ENCODE results near the gene GNAT2. TPM values are rescaled to one million over a fixed set of nuclear protein-coding genes. Genes with fewer than 3 reads are reported as not detected.
"Not testable (repeated sequence)": the region's sequence is repeated elsewhere in the genome, so short reads cannot be mapped to it uniquely, and the experiment has no call there.

The GNAT2 gene
- total RNA-seq = under 1 TPM; 0.29 to 0.31 TPM

DNA sequence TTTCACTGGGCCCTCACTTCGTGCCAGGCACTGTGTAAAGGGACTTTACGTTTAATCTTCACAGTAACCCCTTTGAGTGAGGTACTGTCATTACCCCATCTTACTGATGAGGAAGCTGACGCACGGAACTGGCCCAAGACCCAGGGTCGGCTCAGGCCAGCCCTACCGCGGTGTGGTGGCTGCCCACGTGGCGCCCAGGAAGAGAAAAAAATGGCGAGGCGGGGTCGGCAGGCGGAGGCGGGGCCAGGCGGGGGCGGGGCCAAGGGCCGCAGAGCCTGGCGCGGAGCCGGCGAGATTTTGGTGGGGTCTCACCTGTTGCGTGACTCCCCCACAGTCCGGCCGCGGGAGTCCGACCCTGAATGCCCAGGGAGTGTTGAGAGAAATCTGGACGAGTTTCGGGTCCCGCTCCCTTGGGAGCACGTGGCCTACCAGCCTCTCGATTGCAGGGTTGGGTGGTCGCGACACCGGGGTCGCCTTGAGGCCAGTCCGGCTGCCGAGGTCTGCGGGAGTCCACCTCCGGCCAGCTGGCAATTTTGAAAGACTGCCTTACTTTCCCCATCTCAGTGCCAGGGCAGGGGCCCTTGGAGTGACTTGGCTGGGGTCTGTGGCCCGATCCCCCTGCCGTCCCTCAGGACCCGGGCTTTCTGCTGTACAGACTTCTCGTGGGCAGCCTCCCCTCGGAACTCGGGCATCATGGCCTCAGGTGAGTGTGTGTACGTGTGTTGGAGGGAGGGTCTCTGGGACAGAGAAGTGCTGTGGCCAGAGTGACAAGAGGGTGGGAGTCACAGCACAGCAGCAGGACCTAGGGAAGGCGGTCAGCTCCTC lies at the start of gene GNAT2, which contains the start of gene AMPD2:
TSS of gene GNAT2 (minus strand) at position 41 of the 825 bp plus-strand sequence. CDS start 6,746 bp downstream, outside the sequence.
TSS of gene AMPD2 (plus strand) at position 262 of the 825 bp plus-strand sequence. CDS start 1,339 bp downstream, outside the sequence.
- intact Hi-C loops (cut with micrococcal nuclease) = loop anchor here (2.0 to 5.0 kb wide), 5 partner anchors 21 to 719 kb away; partner anchors contain the start of genes CYB561D1, PSRC1 and RBM15
- ChIA-PET CTCF (interaction anchor here (0.7 to 6.1 kb wide), 11 partner anchors 11 to 415 kb away, joined by 3 to 34 read pairs (median 4); partner anchors contain the start of genes GNAI3, PSMA5 and STRIP1), POLR2A (interaction anchor here (0.8 to 2.8 kb wide), 8 partner anchors 14 to 365 kb away, joined by 3 to 35 read pairs (median 4); partner anchors contain the start of genes AHCYL1, ATXN7L2, GNAI3 and GSTM4)
- H3K4me1 Mint-ChIP-seq (ENCODE audit: low read depth) = peaks cover 61% of the 10 kb centered on the region
- H3K27me3 Mint-ChIP-seq = no peaks in the 10 kb centered on the region
- no peaks in the 10 kb centered on the region for H3K9me3 Mint-ChIP-seq
- peak; percentile 88 for DNase-seq
- peaks cover 1% of the 10 kb centered on the region for H3K36me3 Mint-ChIP-seq
- H3K27ac Mint-ChIP-seq = peak within 1 kb of the TSS; percentile 96
- peak within 1 kb of the TSS; percentile 98 for H3K4me3 Mint-ChIP-seq

DNA sequence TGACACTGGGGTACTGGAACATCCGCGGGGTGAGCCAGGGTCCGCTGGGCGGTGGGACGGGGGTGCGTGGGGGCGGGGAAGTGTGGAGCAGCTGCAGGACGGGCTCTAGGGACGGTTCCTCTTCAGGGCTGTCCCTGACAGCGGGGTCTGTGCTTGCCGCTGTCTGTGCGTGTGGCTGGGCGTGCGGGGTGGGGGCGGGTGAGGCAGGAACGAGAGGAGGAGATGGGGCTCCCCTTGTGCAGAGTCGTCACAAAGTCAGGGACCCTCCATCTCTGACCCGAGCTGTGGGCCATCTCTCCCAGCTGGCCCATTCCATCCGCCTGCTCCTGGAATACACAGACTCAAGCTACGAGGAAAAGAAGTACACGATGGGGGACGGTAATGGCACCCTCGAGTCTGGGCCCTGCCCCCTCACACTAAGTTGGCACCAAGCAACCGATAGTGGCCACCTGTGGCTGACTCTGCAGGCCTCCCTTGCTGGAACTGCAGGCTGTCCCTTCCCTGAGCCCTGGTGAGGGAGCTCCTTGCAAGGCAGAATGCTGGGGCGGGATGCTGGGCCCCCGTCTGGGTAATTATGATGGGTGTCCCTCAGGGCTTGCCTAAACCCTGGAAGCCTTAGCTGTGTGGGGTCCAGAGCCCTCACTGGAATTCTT lies 48.8 kb upstream of the GNAT2 start:
- H3K9me3 Mint-ChIP-seq = no peaks in the 10 kb centered on the region
- peaks cover 13% of the 10 kb centered on the region for H3K4me1 Mint-ChIP-seq (ENCODE audit: low read depth)
- no peaks in the 10 kb centered on the region for H3K27me3 Mint-ChIP-seq
- H3K27ac Mint-ChIP-seq = no peak overlapping the region
- intact Hi-C loops (cut with micrococcal nuclease) = no loop called here
- no peak for DNase-seq
- H3K36me3 Mint-ChIP-seq = no peaks in the 10 kb centered on the region
- ChIA-PET CTCF (interaction anchor here (3.5 kb wide), 1 partner anchor 28 kb away, joined by 16 read pairs; no protein-coding TSS in a partner anchor), POLR2A (no interaction called here)
- H3K4me3 Mint-ChIP-seq = peak overlapping the region; percentile 64

DNA sequence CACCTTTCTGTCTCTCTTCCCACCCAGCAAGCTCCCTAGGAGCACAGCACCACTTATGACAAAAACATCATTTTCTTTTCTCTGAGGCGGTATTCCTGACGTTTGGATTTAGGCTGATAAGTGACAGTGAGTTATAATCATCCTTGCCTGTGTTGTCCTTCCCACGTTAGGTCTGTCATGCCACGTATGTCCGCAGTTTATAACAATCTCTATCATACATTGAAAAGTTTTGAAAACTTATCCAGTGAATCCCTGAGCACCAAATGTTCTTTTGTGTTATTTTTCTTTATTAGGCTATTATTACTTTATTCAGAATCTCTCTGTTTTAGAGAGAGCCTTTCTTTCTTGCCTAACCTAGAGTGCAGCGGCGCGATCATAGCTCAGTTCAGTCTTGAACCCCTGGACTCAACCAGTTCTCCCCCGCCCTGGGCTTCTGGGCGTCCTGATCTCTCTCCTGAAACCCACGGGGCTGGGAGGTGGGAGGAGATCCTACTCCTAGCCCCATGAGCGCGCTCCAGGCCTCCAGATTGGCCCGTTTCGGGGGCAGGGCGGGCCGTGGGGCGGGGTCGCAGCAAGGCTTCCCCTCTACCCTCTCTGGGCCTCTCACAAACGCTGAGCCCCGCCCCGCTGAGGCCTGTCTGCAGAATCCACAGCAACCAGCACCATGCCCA lies 48.2 kb upstream of the GNAT2 start, which contains the start of gene GSTM2:
TSS of gene GSTM2 (plus strand) at position 606 of the 671 bp plus-strand sequence. CDS start at position 665, 59 bp downstream.
- no peaks in the 10 kb centered on the region for H3K9me3 Mint-ChIP-seq
- no peak within 1 kb of the TSS for H3K27ac Mint-ChIP-seq
- H3K36me3 Mint-ChIP-seq = no peaks in the 10 kb centered on the region
- peaks cover 13% of the 10 kb centered on the region for H3K4me1 Mint-ChIP-seq (ENCODE audit: low read depth)
- intact Hi-C loops (cut with micrococcal nuclease) = no loop called here
- H3K4me3 Mint-ChIP-seq = peak within 1 kb of the TSS; percentile 64
- H3K27me3 Mint-ChIP-seq = no peaks in the 10 kb centered on the region
- CTCF ChIA-PET = interaction anchor here (0.6 kb wide), 1 partner anchor 28 kb away, joined by 3 read pairs; no protein-coding TSS in a partner anchor
- peak; percentile 89 for DNase-seq
- POLR2A ChIA-PET = no interaction called here

DNA sequence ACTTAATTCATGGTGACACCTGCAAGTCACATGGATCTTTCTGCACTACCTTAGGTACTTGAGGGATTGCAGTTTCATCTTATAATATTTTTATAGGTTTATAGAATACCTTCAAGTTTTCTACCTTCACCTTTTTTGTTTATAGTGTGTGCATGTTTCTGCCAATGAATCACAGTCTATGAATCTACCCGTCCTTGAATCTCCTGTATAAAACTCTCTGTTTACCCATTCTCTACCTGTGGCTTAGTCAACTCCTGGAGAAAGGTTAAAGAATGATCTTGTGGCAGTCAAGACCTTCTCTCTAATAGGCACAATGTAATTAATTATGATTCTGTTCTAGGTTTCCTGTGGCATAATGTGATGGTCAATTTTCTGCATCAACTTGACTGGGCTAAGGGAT lies 45.3 kb upstream of the GNAT2 start:
- CTCF ChIA-PET = interaction anchor here (1.5 kb wide), 1 partner anchor 24 kb away, joined by 4 read pairs; no protein-coding TSS in a partner anchor
- no peak for DNase-seq
- Mint-ChIP-seq H3K36me3 (no peaks in the 10 kb centered on the region), H3K4me1 (ENCODE audit: low read depth) (peaks cover 11% of the 10 kb centered on the region), H3K27me3 (no peaks in the 10 kb centered on the region), H3K27ac (no peak overlapping the region), H3K4me3 (no peak overlapping the region), H3K9me3 (no peaks in the 10 kb centered on the region)
- intact Hi-C loops (cut with micrococcal nuclease) = no loop called here
- POLR2A ChIA-PET = no interaction called here

DNA sequence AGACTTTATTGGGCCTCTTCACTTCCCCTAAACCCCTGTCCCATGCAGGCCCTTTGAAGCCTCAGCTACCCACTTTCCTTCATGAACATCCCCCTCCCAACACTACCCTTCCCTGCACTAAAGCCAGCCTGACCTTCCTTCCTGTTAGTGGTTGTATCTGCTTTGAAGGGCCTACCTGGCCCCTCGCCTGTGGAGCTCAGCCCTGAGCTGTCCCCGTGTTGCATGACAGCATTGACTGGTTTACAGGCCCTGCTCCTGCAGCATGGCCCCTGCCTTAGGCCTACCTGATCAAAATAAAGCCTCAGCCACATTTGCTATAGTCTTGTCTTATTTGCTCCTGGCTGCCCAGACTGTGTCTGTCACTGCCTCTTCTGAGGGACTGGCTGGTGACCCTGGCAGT lies 42.0 kb upstream of the GNAT2 start:
- no peak overlapping the region for H3K4me3 Mint-ChIP-seq
- CTCF ChIA-PET = interaction anchor here (1.5 to 8.4 kb wide), 2 partner anchors 11 to 22 kb away, joined by 4 to 71 read pairs; no protein-coding TSS in a partner anchor
- H3K9me3 Mint-ChIP-seq = no peaks in the 10 kb centered on the region
- POLR2A ChIA-PET = no interaction called here
- H3K27me3 Mint-ChIP-seq = no peaks in the 10 kb centered on the region
- no peaks in the 10 kb centered on the region for H3K36me3 Mint-ChIP-seq
- intact Hi-C loops (cut with micrococcal nuclease) = no loop called here
- no peaks in the 10 kb centered on the region for H3K4me1 Mint-ChIP-seq (ENCODE audit: low read depth)
- DNase-seq = no peak
- no peak overlapping the region for H3K27ac Mint-ChIP-seq

DNA sequence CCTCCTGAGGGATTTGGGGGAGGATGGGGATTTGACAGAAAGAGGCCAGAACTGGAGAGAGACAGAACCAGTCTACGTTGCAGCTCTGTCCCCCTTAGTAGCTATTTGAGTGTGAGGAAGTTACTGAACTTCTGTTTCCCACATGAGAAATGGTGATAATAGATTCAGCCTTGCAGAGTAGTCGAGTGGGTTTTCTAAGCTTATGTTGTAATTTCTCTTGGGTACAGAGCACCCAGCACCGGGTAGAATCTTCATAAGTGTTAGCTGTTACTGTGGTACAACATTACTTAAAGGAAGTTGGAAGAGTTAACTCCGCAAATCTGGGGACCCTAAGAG lies 41.2 kb upstream of the GNAT2 start:
- H3K36me3 Mint-ChIP-seq; H3K4me1 Mint-ChIP-seq (ENCODE audit: low read depth); POLR2A ChIA-PET; H3K9me3 Mint-ChIP-seq; H3K27ac Mint-ChIP-seq; H3K4me3 Mint-ChIP-seq; H3K27me3 Mint-ChIP-seq; intact Hi-C loops (cut with micrococcal nuclease); DNase-seq: not testable (repeated sequence)
- CTCF ChIA-PET = interaction anchor here (1.1 to 8.4 kb wide), 4 partner anchors 11 to 26 kb away, joined by 3 to 71 read pairs (median 4); no protein-coding TSS in a partner anchor

DNA sequence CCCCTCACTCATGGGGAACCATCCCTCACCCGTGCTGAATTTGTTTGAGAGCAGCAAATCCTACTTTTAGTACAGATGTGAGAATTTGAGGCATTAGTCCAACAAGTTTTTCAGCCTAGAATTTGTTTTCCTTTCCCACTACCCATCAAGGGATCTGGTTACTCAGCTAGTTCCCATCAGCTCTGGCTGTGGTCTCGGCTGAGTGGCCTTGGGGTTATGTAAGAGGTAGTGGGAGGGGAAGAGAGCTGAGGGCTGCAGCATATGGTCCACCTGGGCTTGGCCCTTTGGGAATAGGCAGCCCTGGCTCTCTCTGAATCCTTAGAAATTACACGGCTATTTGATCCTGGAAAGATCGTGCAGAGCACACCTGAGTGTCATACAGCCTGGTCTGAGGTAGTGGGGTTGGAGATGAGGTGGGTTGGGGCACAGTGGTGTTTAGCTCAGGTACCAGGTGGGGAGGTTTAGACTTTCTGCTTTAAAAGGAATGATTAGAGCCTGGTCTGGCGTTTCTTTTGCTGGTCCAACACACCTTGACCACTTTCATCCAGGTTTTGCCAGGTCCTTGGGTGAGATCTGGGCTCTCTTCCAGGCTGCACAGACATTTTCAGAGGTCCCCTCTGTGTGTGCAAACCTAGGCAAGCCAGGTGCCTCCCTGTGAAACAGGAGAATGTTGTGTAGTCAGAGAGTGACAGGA lies 40.7 kb upstream of the GNAT2 start:
- Mint-ChIP-seq H3K27me3 (no peaks in the 10 kb centered on the region), H3K36me3 (no peaks in the 10 kb centered on the region), H3K27ac (no peak overlapping the region), H3K4me1 (ENCODE audit: low read depth) (peaks cover 9% of the 10 kb centered on the region), H3K9me3 (no peaks in the 10 kb centered on the region), H3K4me3 (no peak overlapping the region)
- no peak for DNase-seq
- POLR2A ChIA-PET = no interaction called here
- intact Hi-C loops (cut with micrococcal nuclease) = no loop called here
- CTCF ChIA-PET = interaction anchor here (1.0 to 8.4 kb wide), 4 partner anchors 17 to 117 kb away, joined by 3 to 71 read pairs (median 4); no protein-coding TSS in a partner anchor

DNA sequence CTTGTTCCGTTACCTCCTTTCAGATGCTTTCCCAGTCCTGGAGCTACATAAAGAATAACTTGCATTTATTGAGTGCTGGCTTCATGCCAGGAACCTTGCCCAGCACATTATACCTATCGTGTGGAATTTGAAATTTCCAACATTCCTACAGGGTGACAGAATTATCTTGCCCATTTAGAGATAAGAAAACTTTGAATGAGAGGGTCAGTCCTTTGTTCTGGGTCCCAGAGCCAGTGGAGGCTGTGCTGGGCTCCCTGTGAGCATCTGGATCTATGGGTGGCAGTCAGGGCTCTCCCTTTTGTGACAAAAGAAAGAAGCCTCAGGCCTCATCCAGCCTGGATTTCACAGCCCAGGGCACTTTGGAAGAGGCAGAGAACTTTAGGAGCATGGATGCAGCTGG lies 39.7 kb upstream of the GNAT2 start:
- intact Hi-C loops (cut with micrococcal nuclease) = no loop called here
- Mint-ChIP-seq H3K4me3 (no peak overlapping the region), H3K36me3 (no peaks in the 10 kb centered on the region), H3K9me3 (no peaks in the 10 kb centered on the region), H3K4me1 (ENCODE audit: low read depth) (peaks cover 12% of the 10 kb centered on the region), H3K27me3 (peaks cover 6% of the 10 kb centered on the region), H3K27ac (no peak overlapping the region)
- no peak for DNase-seq
- CTCF ChIA-PET = interaction anchor here (1.0 to 8.4 kb wide), 2 partner anchors 19 to 118 kb away, joined by 4 to 71 read pairs; no protein-coding TSS in a partner anchor
- POLR2A ChIA-PET = no interaction called here

DNA sequence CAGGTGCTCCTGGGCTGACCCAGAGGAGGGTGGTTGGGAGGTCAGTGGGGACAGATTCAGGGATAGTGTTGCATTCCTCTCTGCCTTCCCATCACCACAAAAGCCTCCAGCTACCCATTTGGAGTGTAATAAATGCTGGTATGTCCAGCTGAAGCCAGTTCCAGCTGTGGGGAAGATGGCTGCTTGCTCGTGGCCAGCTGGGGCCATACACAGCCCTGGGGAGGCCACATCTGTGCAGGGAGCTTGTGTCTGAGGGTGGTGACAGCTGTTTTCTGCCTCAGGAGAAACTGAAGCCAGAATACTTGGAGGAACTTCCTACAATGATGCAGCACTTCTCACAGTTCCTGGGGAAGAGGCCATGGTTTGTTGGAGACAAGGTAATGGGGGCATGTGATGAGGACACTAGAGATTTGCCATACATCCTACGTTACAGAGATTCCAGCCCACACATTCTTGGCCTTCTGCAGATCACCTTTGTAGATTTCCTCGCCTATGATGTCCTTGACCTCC lies 39.2 kb upstream of the GNAT2 start:
- peaks cover 6% of the 10 kb centered on the region for H3K27me3 Mint-ChIP-seq
- H3K36me3 Mint-ChIP-seq = no peaks in the 10 kb centered on the region
- intact Hi-C loops (cut with micrococcal nuclease) = no loop called here
- H3K9me3 Mint-ChIP-seq = no peaks in the 10 kb centered on the region
- ChIA-PET POLR2A (no interaction called here), CTCF (interaction anchor here (0.7 to 8.4 kb wide), 4 partner anchors 8 to 326 kb away, joined by 3 to 71 read pairs (median 3); partner anchors contain the start of gene AHCYL1)
- H3K4me3 Mint-ChIP-seq = no peak overlapping the region
- H3K4me1 Mint-ChIP-seq (ENCODE audit: low read depth) = peaks cover 12% of the 10 kb centered on the region
- DNase-seq = no peak
- no peak overlapping the region for H3K27ac Mint-ChIP-seq

DNA sequence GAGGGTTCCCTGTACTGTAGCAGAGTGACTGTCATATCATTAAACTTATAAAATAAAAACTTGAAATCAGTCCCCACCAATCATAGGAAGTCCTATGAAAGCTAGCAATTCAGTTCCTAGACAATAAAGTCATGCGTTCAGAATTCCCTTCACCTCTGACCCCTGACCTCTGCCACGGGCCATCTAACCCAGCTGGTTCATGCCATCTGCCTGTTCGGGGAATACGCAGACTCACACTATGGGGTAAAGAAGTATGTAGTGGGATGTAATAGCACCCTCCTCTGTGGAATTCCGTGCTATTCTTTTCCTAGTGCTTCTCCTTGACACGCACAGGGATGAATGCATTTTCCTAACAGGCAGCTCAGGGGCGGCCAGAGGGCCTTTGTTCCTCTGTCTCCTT lies 38.6 kb upstream of the GNAT2 start:
- intact Hi-C loops (cut with micrococcal nuclease) = no loop called here
- no peak overlapping the region for H3K4me3 Mint-ChIP-seq
- POLR2A ChIA-PET = no interaction called here
- CTCF ChIA-PET = interaction anchor here (0.7 to 8.4 kb wide), 5 partner anchors 9 to 327 kb away, joined by 3 to 71 read pairs (median 3); partner anchors contain the start of gene AHCYL1
- H3K9me3 Mint-ChIP-seq = no peaks in the 10 kb centered on the region
- peaks cover 7% of the 10 kb centered on the region for H3K27me3 Mint-ChIP-seq
- DNase-seq = no peak
- H3K27ac Mint-ChIP-seq = no peak overlapping the region
- no peaks in the 10 kb centered on the region for H3K36me3 Mint-ChIP-seq
- H3K4me1 Mint-ChIP-seq (ENCODE audit: low read depth) = peaks cover 12% of the 10 kb centered on the region

DNA sequence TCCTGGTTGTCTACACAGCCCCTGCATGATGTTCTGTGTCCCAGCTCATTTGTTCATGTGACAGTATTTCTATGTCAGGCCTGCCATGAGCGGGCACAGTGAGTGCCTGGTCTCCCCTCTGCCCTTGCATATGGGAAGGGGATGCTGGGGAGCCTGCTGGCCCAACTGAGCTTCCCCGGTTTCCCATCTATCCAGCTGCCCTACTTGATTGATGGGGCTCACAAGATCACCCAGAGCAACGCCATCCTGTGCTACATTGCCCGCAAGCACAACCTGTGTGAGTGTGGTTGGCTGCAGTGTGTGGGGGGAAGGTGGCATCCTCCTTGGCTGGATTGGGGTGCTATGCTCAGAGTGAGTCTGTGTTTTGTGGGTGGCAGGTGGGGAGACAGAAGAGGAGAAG lies 38.0 kb upstream of the GNAT2 start:
- Mint-ChIP-seq H3K9me3 (no peaks in the 10 kb centered on the region), H3K4me1 (ENCODE audit: low read depth) (peaks cover 12% of the 10 kb centered on the region), H3K36me3 (no peaks in the 10 kb centered on the region), H3K27ac (no peak overlapping the region), H3K4me3 (no peak overlapping the region), H3K27me3 (peaks cover 8% of the 10 kb centered on the region)
- ChIA-PET POLR2A (no interaction called here), CTCF (interaction anchor here (1.0 to 8.4 kb wide), 2 partner anchors 18 to 125 kb away, joined by 3 to 71 read pairs; no protein-coding TSS in a partner anchor)
- intact Hi-C loops (cut with micrococcal nuclease) = no loop called here
- no peak for DNase-seq

All from activated CD4-positive, alpha-beta memory T cell treated with anti-CD3 and anti-CD28 coated beads for 36 hours (primary cell).